ENCODE measurements around the gene PDIA6. TPM values are rescaled to one million over a fixed set of nuclear protein-coding genes. Genes with fewer than 3 reads are reported as not detected.

Gene PDIA6
- total RNA-seq, 4 donors from 2014 or later, result 58.2 to 109 (median 99.3) TPM

GRCh38 chr2:10838734-10839133 is 26.1 kb upstream of the PDIA6 start:
- TF ChIP-seq CTCF (IDR thresholded peaks at IDR 0.05; ENCODE audit: low read depth), result no peak

- TF ChIP-seq CTCF (IDR thresholded peaks at IDR 0.05; ENCODE audit: low read depth), result no peak
Measured at GRCh38 chr2:10837298-10838266, 25.0 kb upstream of the PDIA6 start.

GRCh38 chr2:10835052-10835970 is 22.7 kb upstream of the PDIA6 start:
- TF ChIP-seq CTCF (IDR thresholded peaks at IDR 0.05; ENCODE audit: low read depth), result no peak

GRCh38 chr2:10834068-10834655 is 21.6 kb upstream of the PDIA6 start:
- TF ChIP-seq CTCF (IDR thresholded peaks at IDR 0.05; ENCODE audit: low read depth), result no peak

- no peak for TF ChIP-seq CTCF (IDR thresholded peaks at IDR 0.05; ENCODE audit: low read depth)
Measured at GRCh38 chr2:10833021-10833420, 20.4 kb upstream of the PDIA6 start.

- TF ChIP-seq CTCF (IDR thresholded peaks at IDR 0.05; ENCODE audit: low read depth), result no peak
Measured at GRCh38 chr2:10832203-10832936, 19.8 kb upstream of the PDIA6 start.
